Measurements from ENCODE around the gene ESRRB.

ESRRB gene

DNA sequence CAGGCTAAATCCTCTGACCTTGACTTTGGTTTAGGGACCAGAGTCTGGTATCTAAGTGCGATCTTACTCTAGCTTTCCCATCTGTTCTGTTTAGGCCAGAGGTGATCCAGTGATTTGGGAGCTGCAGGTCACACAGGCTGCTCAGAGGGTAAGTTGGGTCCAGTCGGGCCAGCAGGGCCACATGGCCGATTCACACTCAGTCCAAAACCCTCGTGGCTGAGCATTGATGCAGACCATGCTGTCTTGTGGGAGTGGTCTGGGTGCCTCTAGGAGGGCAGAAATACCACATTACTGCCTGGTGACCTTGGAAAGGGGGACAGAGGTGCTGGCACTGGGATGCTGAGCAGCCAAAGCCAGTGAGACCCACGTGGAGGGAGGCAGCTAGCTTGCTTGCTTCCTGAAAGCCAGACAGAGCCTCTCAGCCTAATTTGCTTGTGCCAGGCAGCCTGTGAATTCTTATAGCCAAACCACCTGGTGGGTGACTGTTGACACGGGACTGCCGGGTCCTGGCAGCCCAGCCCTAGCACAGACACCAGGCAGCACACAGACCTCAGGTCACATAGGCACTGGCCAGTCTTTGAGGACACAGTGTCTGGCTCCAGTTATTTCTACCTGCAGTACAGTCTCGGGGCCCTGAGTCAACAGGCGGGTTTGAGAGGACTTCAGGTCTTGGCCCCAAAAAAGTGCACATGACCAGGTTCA is 31.7 kb downstream of the ESRRB start:
- DNase-seq, result no peak

DNA sequence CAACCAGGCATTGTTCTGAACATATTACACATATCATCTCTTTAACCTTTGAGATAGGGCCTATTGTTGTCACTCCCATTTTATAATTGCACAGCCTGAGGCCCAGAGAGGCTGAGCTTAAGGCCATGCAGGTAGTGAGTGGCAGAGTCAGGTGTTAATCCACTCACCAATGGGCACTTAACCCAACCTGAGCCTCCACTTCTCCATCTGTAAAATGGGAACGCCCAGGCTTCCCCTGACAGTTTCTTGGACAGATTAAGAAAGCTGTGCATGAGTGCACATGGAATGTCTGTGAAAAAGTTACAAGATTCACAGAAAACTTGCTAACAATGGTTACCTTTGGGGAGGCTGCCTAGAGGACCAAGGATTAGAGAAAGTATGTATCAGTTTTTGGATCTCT is 32.9 kb downstream of the ESRRB start:
- no peak for DNase-seq

DNA sequence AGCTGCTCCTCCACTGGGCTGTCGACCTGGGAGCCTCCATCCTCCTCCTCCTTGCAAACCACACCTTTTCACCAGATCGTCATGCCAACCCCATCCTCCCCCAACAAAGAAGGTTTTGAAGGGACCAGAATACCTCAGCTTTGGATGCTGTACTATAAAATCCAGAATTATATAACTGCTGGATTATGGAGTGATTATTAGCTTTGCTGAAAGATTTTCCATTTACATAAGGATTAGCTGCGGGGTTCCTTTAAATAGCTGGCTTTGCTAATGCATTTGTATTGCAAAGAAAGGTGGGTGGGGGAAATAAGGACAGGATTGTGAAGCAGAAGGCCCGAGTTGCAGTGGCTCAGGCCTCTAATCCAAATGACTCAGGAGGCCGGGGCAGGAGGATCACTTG is 36.6 kb downstream of the ESRRB start:
- DNase-seq, result no peak

DNA sequence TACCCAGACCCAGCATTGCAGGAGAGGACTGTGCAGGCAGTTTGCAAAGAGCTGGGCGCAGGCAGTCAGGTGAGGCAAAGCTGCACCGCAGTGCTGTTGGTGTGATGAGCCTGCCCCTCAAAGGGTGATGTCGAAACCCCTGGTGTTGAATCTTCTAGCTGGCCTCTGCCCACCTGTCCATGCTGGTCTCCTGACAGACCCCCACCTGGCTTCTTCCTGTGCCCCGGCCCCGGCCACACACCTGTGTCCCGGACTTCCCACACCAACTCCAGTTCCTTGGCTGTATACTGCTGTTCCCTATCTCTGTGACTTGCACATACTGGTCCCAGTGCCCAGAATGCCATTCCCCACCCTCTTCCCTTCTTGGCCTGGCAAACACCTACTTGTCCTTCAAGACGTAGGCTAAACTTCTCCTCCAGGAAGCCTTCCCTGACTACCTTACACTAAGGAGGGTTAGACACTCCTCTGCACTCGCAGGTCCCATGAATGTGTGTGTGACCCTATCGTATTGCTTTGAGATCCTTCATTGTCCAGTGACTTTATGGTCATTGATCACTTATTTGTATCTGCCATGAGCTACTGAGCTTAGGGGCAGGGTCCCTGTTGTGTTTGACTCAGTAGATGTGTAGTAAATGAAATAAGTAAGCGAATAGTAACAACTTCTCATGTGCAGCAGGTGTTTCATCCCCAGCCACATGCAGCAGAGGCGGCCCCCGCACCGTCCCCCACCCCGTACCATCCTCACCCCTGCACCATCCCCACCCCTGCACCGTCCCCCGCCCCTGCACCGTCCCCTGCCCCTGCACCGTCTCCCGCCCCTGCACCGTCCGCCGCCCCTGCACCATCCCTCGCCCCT is 37.4 kb downstream of the ESRRB start:
- no peak for DNase-seq

DNA sequence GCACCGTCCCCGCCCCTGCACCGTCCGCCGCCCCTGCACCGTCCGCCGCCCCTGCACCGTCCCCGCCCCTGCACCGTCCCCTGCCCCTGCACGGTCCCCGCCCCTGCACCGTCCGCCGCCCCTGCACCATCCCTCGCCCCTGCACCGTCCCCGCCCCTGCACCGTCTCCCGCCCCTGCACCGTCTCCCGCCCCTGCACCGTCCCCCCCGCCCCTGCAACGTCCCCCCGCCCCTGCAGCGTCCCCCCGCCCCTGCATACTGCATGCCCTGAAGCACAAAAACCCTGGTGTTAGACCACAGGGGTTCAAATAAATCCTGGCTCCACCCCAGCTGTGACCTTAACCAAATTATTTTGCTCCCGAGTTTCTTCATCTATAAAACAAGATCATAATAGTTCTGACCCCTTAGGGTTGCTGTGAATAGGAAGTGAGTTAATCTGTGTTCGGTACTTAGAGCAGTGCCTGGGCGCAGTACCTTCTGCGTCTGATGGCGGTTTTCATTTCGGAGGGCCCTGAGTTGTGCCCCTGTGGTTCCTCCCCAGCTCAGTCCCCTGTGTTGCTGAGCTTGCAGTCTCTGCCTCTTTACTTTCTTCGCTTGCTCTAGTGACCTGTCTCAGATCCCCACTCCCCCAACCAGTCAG is 38.1 kb downstream of the ESRRB start:
- no peak for DNase-seq

DNA sequence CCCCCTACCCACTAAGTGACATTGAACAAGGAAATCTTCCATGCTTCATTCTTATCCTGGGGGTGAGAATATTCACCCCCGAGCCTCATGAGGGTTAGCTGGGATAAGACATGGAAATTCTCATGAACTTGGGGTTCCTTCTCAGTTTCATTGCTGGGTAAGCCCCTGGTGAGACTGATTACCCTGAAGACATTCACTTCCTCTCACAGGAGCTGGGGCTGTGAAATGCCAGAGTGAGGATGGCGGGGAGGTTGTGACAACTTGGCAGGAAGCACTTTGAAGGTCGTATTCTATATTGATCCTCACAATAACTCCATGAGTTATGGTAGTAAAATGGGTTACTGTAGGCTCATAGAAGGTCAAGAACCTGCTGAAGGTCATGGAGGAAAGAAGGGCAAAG is 43.5 kb downstream of the ESRRB start:
- DNase-seq, result no peak

DNA sequence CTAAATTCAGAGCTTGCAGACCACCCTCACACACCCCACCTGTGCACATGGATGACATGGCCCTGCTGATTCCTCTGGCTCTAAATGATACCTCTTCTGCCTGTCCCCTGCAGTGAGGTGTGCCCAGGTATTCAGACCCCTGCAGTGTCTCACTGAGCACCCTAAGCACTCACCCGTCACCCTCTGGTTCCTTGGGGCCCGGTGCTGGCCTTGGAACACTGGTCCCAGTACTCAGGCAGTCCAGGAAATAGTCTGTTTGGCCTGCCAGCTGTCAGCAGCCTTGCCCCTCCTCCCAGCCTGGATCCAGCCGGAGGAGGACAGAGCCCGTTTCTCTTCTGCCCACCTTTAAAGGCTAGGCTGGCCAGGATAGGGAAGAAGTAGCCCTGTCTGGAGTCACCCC is 44.9 kb downstream of the ESRRB start:
- DNase-seq, result no peak

DNA sequence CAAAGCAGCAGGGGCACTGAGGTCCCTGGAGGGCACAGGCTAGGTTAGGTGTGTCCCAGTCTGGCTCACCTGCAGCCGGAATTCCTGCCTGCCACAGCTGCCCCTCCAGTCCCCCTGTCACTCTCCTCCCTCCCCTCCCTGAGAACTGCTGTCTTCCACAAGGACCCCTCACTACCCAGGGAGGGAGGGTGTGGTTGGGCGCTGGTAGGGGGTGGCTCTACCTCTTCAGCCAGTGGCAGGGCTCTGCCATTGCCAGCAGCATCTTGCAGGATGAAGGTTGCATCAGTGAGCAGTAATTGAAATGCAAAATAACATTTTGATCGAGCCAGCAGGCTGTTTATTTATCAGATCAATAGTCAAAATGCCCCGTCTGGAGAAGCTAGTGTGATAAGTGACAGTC is 45.7 kb downstream of the ESRRB start:
- DNase-seq, result no peak

DNA sequence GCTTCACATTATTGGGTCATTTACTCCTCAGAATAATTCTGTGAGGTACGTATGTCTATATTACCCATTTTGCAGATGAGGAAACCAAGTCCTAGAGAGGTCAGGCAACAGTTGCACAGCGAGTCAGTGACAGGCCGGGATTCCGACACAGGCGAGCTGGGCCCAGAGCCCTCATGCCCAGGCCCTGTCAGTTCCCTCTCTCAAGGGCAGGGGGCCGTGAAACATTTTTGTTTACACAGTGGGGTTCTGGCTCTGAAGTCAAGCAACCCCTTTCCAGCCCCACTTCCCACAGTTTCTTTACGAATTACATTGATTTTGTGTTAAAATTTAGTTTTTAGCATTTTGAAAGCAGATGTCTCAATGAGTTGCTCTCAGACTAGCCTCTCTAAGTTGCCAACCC is 46.7 kb downstream of the ESRRB start:
- no peak for DNase-seq

DNA sequence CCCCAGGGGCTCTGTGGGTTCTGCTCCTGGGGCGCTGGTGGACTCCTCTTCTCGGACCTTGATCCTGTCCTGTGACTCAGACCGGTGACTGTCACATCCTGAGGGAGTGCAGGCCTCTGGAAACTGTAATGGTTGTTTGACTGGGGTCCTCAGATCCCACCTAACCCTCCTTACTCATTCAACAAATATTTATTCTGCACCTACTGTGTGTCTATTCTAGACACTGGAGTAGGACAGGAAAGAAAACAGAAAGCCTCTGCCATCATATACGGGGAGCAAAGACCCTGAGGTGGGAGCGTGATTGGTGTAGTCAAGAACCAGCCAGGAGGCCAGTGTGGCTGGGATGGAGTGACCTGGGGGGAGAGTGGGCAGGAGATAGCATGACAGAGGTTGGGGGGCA is 47.6 kb downstream of the ESRRB start:
- DNase-seq, result no peak

DNA sequence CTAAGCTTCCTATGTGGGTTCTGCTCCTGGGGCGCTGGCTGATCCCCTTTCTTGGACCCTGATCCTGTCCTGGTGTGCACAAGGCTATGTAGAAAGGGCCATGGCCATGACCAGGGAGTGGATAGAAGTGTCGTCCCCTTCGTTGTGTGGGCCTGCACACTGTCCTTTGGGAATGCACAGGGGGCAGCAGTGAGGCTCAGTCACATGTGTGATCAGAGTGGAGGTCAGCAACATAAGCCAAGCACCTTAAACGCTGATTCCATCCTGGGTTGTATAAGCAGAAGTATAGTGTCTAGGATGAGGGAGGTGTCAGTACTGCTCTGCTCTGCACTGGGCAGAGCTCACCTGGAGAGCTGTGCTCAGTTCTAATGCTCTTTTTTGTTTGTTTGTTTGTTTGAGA is 48.4 kb downstream of the ESRRB start:
- no peak for DNase-seq

DNA sequence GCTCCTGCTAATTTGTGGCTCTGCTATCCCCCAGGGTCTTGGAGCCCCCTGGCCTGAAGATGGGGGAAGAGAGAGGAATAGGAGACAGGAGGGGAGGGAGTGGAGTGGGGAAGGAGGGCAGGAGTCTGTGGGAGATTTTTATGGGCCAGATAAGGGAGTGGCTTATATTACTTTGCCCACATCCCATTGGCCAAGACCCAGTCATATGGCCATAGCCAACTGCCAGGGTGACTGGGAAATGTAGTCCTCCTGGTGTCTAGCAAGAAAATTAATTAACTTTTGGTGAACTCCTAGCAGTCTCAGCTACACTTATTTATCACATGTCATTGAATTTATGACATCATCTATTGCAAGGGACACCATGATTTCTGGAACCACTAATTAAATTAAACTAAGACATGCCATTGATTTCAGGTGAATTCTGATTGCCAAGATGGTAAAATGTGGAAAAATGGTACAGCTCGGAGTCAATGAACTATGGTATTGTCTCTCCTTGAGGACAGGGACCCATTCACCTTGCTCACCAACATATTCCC is 50.3 kb downstream of the ESRRB start:
- DNase-seq, result no peak

DNA sequence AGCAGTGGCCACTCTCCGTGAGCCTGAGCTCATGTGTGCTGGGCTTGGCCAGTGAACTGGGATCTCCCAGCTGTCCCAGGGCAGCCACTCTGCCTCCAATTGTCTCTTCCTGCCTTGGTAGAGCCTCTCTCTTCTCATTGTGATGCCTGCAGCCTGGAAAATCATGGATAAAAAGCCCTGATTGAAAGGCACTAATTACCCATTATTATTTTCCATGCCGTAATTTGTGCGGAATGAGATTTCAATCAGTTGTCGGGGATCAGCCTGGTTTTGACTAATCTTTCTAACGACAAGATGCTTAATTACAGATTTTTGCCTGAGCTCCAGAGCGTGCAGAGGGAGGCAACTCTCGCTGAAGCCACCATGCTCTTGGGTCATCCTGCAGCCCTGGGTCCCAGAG is 52.7 kb downstream of the ESRRB start:
- no peak for DNase-seq

DNA sequence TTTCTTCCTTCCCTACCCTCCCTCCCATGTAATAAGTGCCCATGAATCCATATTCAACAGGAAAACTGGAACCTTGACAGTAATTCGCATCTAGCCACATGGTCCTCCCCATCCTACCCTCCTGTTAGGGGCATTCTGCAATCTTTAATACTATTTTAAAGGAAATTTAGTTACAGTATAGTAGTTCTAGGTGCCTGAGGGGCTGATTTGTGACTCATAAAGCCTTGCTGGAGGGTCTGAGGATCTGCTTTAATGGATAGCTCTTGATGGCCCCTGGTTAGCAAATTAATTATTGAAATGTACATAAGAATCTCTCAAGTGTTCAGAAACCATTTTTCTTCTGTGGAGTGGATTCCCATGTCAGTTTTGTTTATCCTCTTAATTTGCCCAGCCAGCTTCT is 54.1 kb downstream of the ESRRB start:
- no peak for DNase-seq

DNA sequence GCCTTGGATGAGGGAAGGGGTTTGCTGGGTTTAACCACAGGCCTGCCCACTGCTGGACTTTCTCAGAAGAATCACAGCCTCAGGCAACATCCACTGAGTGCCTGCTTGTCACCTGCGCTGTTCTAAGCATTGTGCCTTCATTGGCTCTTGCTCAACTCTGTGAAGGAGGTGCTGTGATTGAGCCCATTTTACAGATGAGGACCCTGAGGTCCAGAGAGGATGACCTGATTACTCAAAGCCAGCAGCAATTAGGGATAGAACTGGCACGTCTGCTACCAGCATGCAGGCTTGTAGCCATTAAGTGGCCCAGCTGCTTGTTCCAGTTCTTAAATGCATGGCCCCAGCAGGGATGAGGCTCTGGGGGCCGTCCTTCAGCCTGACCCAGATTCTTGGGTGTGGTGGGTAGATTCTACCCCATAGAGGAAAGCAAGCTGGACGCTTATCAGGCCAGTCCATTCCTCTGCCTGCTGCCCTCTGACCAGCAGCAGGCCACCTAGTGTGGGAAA is 54.6 kb downstream of the ESRRB start:
- DNase-seq, result no peak

DNA sequence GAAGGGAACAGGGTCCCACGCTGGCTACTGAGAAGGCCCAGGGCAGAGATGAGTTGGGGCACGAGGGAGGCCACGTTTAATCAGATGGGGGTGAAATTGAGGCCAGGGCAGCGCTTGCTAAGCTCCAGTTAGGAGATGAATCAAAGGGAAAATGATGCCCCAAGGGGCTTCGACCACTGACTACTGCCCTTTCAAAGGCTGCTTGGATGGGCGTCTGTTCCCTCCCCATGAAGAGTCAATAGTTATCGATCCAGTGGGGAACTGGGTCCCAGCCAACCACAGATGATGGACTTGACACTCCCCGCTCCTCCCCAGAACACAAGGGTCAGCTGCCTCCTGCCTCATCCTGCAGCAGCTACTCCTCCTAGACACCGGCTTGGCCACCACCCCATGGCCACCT is 55.6 kb downstream of the ESRRB start:
- no peak for DNase-seq

DNA sequence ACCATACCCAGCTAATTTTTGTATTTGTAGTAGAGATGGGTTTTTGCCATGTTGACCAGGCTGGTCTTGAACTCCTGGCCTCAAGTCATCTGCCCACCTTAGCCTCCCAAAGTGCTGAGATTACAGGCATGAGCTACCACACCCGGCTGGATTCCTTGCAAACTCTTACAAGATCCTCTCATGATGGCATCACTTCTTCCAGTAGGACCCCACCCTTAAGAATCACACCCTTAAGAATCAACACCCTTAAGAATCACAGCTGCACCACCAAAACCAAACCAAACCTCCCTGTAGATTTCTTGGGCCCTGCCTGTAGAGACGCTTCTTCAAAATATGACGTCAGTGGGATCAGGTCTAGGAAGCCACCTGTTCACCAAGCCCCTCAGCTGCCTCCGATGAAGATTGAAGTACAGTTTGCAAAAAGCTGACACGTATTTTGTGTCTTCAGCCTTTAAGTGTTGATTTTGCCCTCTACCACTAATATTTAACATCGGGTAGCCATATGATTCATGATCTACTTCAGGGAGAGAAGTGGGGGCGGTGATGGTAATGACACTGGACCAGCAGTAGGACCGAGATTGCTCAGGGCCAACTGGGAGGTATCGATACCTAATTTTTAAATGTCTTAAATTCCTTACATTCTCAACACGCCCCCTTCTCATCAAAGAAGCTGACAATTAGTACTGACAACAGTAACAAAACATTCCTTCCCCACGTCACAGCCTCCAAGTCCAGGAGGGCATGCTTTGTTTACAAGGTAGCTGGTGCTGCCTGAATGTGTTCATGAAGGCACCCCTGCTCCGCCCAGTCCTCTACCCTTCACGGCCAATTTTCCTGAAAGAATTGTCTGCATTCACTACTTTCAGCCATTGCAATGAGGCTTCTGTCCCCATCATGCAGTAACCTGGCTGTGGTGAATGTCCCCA is 57.2 kb downstream of the ESRRB start:
- no peak for DNase-seq

DNA sequence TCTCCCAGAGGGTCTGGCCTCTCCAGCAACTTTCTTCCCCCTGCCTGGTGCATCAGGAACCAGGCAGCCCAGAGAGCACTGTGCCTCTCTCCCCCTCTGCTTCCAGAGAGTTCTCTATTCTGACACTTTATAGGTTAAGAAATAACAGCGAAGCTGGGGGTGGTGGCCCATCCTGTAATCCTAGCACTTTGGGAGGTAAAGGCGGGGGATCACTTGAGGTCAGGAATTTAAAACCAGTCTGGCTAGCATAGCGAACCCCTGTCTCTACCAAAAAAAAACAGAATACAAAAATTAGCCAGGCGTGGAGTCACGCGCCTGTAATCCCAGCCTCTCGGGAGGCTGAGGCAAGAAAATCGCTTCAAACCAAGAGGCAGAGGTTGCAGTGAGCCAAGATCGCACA is 58.3 kb downstream of the ESRRB start:
- no peak for DNase-seq

DNA sequence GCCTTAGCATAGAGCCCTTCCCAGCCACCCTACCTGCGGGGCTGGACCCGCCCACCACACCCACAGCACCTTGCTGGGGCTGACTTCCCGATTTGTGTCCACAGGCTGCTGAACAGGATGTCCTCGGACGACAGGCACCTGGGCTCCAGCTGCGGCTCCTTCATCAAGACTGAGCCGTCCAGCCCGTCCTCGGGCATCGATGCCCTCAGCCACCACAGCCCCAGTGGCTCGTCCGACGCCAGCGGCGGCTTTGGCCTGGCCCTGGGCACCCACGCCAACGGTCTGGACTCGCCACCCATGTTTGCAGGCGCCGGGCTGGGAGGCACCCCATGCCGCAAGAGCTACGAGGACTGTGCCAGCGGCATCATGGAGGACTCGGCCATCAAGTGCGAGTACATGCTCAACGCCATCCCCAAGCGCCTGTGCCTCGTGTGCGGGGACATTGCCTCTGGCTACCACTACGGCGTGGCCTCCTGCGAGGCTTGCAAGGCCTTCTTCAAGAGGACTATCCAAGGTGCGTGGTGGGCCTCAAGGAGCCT is 63.4 kb downstream of the ESRRB start:
- DNase-seq, result no peak

DNA sequence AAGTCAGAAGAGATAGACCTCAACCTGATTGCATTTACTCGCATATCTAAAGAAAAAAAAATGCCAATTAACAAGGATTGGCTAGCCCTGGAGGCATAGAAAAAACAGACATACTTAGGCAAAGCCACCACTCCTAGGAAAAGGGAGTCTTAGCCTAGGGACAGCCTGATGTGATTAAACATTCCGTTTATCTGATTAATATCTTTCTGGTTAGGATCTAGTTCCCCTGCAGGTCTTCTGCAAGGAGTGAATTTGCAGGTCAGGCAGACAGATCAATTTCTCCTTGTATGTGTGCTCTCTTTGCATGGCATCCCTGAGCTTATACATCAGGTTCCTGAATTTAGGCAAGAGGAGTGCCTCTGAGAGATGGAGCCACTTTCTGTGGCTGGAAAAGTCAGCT is 70.5 kb downstream of the ESRRB start:
- no peak for DNase-seq

DNA sequence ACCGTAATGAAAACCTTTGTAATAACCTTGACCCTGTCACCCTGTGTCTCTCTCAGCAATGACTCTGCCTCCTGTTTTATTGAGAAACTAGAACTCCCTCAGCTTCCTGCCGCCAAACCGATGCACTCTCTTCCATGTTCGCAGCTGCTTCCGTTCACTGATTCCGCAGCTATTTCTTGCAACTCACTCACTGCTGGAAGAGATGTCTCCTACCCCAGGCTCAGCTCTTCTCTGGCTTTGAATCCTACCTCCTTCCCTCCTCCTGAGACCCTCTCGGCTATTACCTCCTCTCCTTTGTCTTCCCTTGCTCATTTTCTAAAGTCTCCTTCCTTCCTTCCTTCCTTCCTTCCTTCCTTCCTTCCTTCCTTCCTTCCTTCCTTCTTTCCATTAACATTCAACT is 71.0 kb downstream of the ESRRB start:
- no peak for DNase-seq

DNA sequence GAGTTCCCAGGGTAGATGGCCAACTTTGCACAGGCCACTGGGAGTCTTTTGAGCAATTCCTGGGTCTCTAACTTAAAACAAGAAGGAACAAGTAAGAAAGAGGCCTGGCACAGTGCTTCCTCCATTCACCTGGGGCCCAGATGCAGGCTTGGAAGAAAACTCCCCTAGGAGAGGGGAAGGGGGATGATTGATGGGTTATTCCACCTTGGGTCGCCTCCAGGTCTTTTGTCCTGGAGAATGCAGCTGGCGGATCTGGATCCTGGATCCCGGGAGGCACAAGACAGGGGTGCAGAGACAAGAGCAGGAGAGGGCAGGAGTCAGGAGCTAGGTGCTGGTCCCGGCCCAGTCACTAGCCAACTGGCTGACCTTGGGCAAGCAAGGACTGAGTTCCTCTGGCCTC is 74.5 kb downstream of the ESRRB start:
- DNase-seq, result no peak

Measured in T-helper 9 cell (primary cell).